NCI-H2227 treated with DMSO at 0.1 percent for 48 hours (cell line): ENCODE results near the gene PCGF3.
"Not testable (repeated sequence)": the region's sequence is repeated elsewhere in the genome, so short reads cannot be mapped to it uniquely, and the experiment has no call there.

Experiments used
- DNase-seq: peaks from one replicate; lab custom pipeline; 2025; lab: John Stamatoyannopoulos, UW

PCGF3 gene

GRCh38 chr4:683247-683897, 22.3 kb upstream of the PCGF3 start:
- DNase-seq, result no peak

GRCh38 chr4:683982-684622, 21.5 kb upstream of the PCGF3 start:
- no peak for DNase-seq

GRCh38 chr4:684623-685327, 20.9 kb upstream of the PCGF3 start:
- no peak for DNase-seq

GRCh38 chr4:685679-686412, 19.8 kb upstream of the PCGF3 start:
- no peak for DNase-seq

- no peak for DNase-seq
These were observed 19.1 kb upstream of the PCGF3 start for GRCh38 chr4:686413-687040.

GRCh38 chr4:687048-687970, 18.3 kb upstream of the PCGF3 start:
- no peak for DNase-seq

- no peak for DNase-seq
These were observed 17.4 kb upstream of the PCGF3 start for GRCh38 chr4:687971-688853.

GRCh38 chr4:688854-689681, 16.6 kb upstream of the PCGF3 start, which contains the start of gene SLC49A3:
Gene SLC49A3 (minus strand): TSS chr4:689151. CDS start chr4:689127, 24 bp downstream.
- DNase-seq, result no peak

- no peak for DNase-seq
These were observed 15.9 kb upstream of the PCGF3 start for GRCh38 chr4:689723-690122.

GRCh38 chr4:692771-693554, 12.7 kb upstream of the PCGF3 start:
- DNase-seq, result no peak

GRCh38 chr4:694341-694940, 11.2 kb upstream of the PCGF3 start:
- not testable (repeated sequence) for DNase-seq

GRCh38 chr4:699816-700580, 5.6 kb upstream of the PCGF3 start:
- no peak for DNase-seq

GRCh38 chr4:700587-701264, 4.9 kb upstream of the PCGF3 start:
- DNase-seq, result no peak

- no peak for DNase-seq
These were observed 3.0 kb upstream of the PCGF3 start for GRCh38 chr4:702618-703048.

- DNase-seq, result no peak
These were observed 2.1 kb upstream of the PCGF3 start for GRCh38 chr4:703336-704197.
